ENCODE data around the gene CALM1. TPM values are rescaled to one million over a fixed set of nuclear protein-coding genes. Genes with fewer than 3 reads are reported as not detected.

Gene CALM1
- total RNA-seq, 2 experiments from 2014 or later = 960 to 975 TPM

- H3K4me3 Mint-ChIP-seq = no peak overlapping the region
- H3K9me3 Mint-ChIP-seq = no peaks in the 10 kb centered on the region
- ATAC-seq (ENCODE audit: poor library complexity) (no peak), DNase-seq (no peak)
- peaks cover 5% of the 10 kb centered on the region for H3K4me1 Mint-ChIP-seq (ENCODE audit: low read depth)
- no peak overlapping the region for H3K27ac Mint-ChIP-seq
- H3K27me3 Mint-ChIP-seq = no peaks in the 10 kb centered on the region
- TF ChIP-seq CTCF (IDR thresholded peaks at IDR 0.05) = no peak
- no peaks in the 10 kb centered on the region for H3K36me3 Mint-ChIP-seq (ENCODE audit: low read depth)
- ChIA-PET CTCF (no interaction called here), POLR2A (no interaction called here)
- intact Hi-C loops (cut with DNase I, micrococcal nuclease) = no loop called here
- Histone ChIP-seq H3K4me1 (ENCODE audit: insufficient read depth, low read length) (no peaks in the 10 kb centered on the region), H3K27me3 (ENCODE audit: control insufficient read depth in 1 of 2, insufficient read depth in 2 of 2, low read length in 2 of 2) (no peaks in the 10 kb centered on the region), H3K36me3 (ENCODE audit: insufficient read depth, low read length) (no peaks in the 10 kb centered on the region), H3K27ac (ENCODE audit: low read depth in 1 of 2, low read length in 2 of 2) (no peak overlapping the region), H3K4me3 (ENCODE audit: low read length) (no peak overlapping the region), H3K9me3 (ENCODE audit: control insufficient read depth in 1 of 2, insufficient read depth in 1 of 2, low read length in 2 of 2) (no peaks in the 10 kb centered on the region)
Observed at GRCh38 chr14:90375934-90376333, 20.9 kb upstream of the CALM1 start.

GRCh38 chr14:90378249-90378648, 18.6 kb upstream of the CALM1 start:
- ChIA-PET CTCF (interaction anchor here (9.5 kb wide), 1 partner anchor 21 kb away, joined by 66 read pairs; no protein-coding TSS in a partner anchor), POLR2A (interaction anchor here (1.7 kb wide), 1 partner anchor 19 kb away, joined by 7 read pairs; the partner anchor contains the start of gene CALM1)
- ATAC-seq (ENCODE audit: poor library complexity) (no peak), DNase-seq (no peak)
- no peak for TF ChIP-seq CTCF (IDR thresholded peaks at IDR 0.05)
- Histone ChIP-seq H3K27me3 (ENCODE audit: control insufficient read depth in 1 of 2, insufficient read depth in 2 of 2, low read length in 2 of 2) (no peaks in the 10 kb centered on the region), H3K4me1 (ENCODE audit: insufficient read depth, low read length) (peaks cover 12% of the 10 kb centered on the region), H3K27ac (ENCODE audit: low read depth in 1 of 2, low read length in 2 of 2) (no peak overlapping the region), H3K9me3 (ENCODE audit: control insufficient read depth in 1 of 2, insufficient read depth in 1 of 2, low read length in 2 of 2) (no peaks in the 10 kb centered on the region), H3K36me3 (ENCODE audit: insufficient read depth, low read length) (no peaks in the 10 kb centered on the region), H3K4me3 (ENCODE audit: low read length) (no peak overlapping the region)
- Mint-ChIP-seq H3K36me3 (ENCODE audit: low read depth) (no peaks in the 10 kb centered on the region), H3K27me3 (no peaks in the 10 kb centered on the region), H3K27ac (no peak overlapping the region), H3K4me1 (ENCODE audit: low read depth) (peaks cover 5% of the 10 kb centered on the region), H3K4me3 (no peak overlapping the region), H3K9me3 (no peaks in the 10 kb centered on the region)
- intact Hi-C loops (cut with DNase I, micrococcal nuclease) = no loop called here

GRCh38 chr14:90379106-90379505, 17.7 kb upstream of the CALM1 start:
- intact Hi-C loops (cut with DNase I, micrococcal nuclease) = no loop called here
- Histone ChIP-seq H3K4me3 (ENCODE audit: low read length) (no peak overlapping the region), H3K27me3 (ENCODE audit: control insufficient read depth in 1 of 2, insufficient read depth in 2 of 2, low read length in 2 of 2) (no peaks in the 10 kb centered on the region), H3K36me3 (ENCODE audit: insufficient read depth, low read length) (no peaks in the 10 kb centered on the region), H3K27ac (ENCODE audit: low read depth in 1 of 2, low read length in 2 of 2) (no peak overlapping the region), H3K4me1 (ENCODE audit: insufficient read depth, low read length) (peaks cover 21% of the 10 kb centered on the region), H3K9me3 (ENCODE audit: control insufficient read depth in 1 of 2, insufficient read depth in 1 of 2, low read length in 2 of 2) (no peaks in the 10 kb centered on the region)
- Mint-ChIP-seq H3K27ac (no peak overlapping the region), H3K36me3 (ENCODE audit: low read depth) (no peaks in the 10 kb centered on the region), H3K4me1 (ENCODE audit: low read depth) (peaks cover 7% of the 10 kb centered on the region), H3K9me3 (no peaks in the 10 kb centered on the region), H3K27me3 (no peaks in the 10 kb centered on the region), H3K4me3 (no peak overlapping the region)
- DNase-seq (no peak), ATAC-seq (ENCODE audit: poor library complexity) (no peak)
- ChIA-PET POLR2A (interaction anchor here (1.7 to 7.6 kb wide), 3 partner anchors 17 to 25 kb away, joined by 7 to 423 read pairs (median 340); partner anchors contain the start of gene CALM1), CTCF (interaction anchor here (9.5 kb wide), 1 partner anchor 20 kb away, joined by 66 read pairs; no protein-coding TSS in a partner anchor)
- TF ChIP-seq CTCF (IDR thresholded peaks at IDR 0.05) = no peak
